HEK293 (cell line): ENCODE data around the gene APOLD1.

ENCODE experiments used
- CTCF ChIA-PET: fragments of 350-600 bp; formaldehyde crosslinking; extraction: SDS; loops from one replicate; lab custom pipeline; 2021; ENCODE audit warnings: antibody characterized with exemption; lab: Yijun Ruan, JAX
- POLR2A ChIA-PET: fragments of 300-600 bp; formaldehyde crosslinking; extraction: SDS; loops from one replicate; lab custom pipeline; 2020; ENCODE audit warnings: antibody characterized with exemption, inconsistent platforms; lab: Yijun Ruan, JAX
- H3K27ac ChIP-seq: fragments of 200-500 bp; sonication (Bioruptor generic); 2 replicates; pipeline ENCODE4 v1.5.1; 2014; ENCODE audit warnings: low read depth, low read length, control low read depth, inconsistent platforms; ENCODE audit errors: extremely low read depth
- H3K36me3 ChIP-seq, 2 experiments: fragments of 200-500 bp in 1 of 2; sonication (Bioruptor generic) in 1 of 2; 1 replicate in 1 of 2; 2 replicates in 1 of 2; pipeline ENCODE4 v1.5.1; 2014 to 2017; ENCODE audit warnings: inconsistent platforms in 2 of 2, low read length in 2 of 2; ENCODE audit not compliant: control insufficient read depth in 2 of 2, insufficient read depth in 1 of 2
- H3K4me1 ChIP-seq: fragments of 200-500 bp; sonication (Bioruptor generic); 2 replicates; pipeline ENCODE4 v1.5.1; 2014; ENCODE audit warnings: mild to moderate bottlenecking, low read length, inconsistent platforms; ENCODE audit not compliant: control insufficient read depth, insufficient read depth
- H3K4me3 ChIP-seq: 2 replicates; pipeline ENCODE4 v1.5.1; 2011; ENCODE audit warnings: low read depth, mild to moderate bottlenecking, control low read depth, low read length, moderate library complexity
- H3K9me3 ChIP-seq: fragments of 200-500 bp; sonication (Bioruptor generic); 2 replicates; pipeline ENCODE4 v1.5.1; 2014; ENCODE audit warnings: low read depth, low read length, inconsistent platforms; ENCODE audit not compliant: control insufficient read depth, insufficient read depth
- TCF7L2 ChIP-seq: IDR thresholded peaks from 2 replicates; pipeline ENCODE4 v1.6.1; 2011; ENCODE audit warnings: low read depth, mild to moderate bottlenecking, inconsistent platforms, low read length, moderate library complexity, borderline replicate concordance
- ZBTB17 ChIP-seq: fragments of 450-650 bp; formaldehyde crosslinking; IDR thresholded peaks from 2 replicates; pipeline ENCODE4 v1.5.1; 2016; ENCODE audit warnings: missing biosample characterization, missing genetic modification characterization
- ZBTB48 ChIP-seq: fragments of 450-650 bp; formaldehyde crosslinking; IDR thresholded peaks from 2 replicates; pipeline ENCODE4 v1.5.1; 2016; ENCODE audit warnings: missing biosample characterization, missing genetic modification characterization
- ZNF114 ChIP-seq: fragments of 450-650 bp; formaldehyde crosslinking; IDR thresholded peaks from 2 replicates; pipeline ENCODE4 v1.5.0; 2017; ENCODE audit warnings: missing biosample characterization, missing genetic modification characterization
- ZNF184 ChIP-seq: fragments of 450-650 bp; IDR thresholded peaks from 2 replicates; pipeline ENCODE4 v1.5.1; 2018; ENCODE audit warnings: missing biosample characterization, mild to moderate bottlenecking, missing genetic modification characterization
- ZNF248 ChIP-seq: fragments of 450-650 bp; formaldehyde crosslinking; IDR thresholded peaks from 2 replicates; pipeline ENCODE4 v1.5.1; 2017; ENCODE audit warnings: missing biosample characterization, missing genetic modification characterization
- ZNF341 ChIP-seq: fragments of 450-650 bp; formaldehyde crosslinking; IDR thresholded peaks from 2 replicates; pipeline ENCODE4; 2016; ENCODE audit warnings: low read depth, missing biosample characterization, missing genetic modification characterization
- ZNF404 ChIP-seq: fragments of 450-650 bp; formaldehyde crosslinking; IDR thresholded peaks from 2 replicates; pipeline ENCODE4 v1.5.1; 2017; ENCODE audit warnings: missing biosample characterization, missing genetic modification characterization
- ZNF501 ChIP-seq: fragments of 450-650 bp; formaldehyde crosslinking; IDR thresholded peaks from 2 replicates; pipeline ENCODE4 v1.5.1; 2016; ENCODE audit warnings: missing biosample characterization, missing genetic modification characterization
- ZNF549 ChIP-seq: fragments of 450-650 bp; IDR thresholded peaks from 2 replicates; pipeline ENCODE4 v1.5.1; 2018; ENCODE audit warnings: missing biosample characterization, missing genetic modification characterization, mild to moderate bottlenecking, inconsistent platforms, moderate library complexity
- ZNF555 ChIP-seq: fragments of 450-650 bp; formaldehyde crosslinking; conservative IDR thresholded peaks from 2 replicates; pipeline ENCODE4 v1.5.1; 2017; ENCODE audit warnings: missing biosample characterization, mild to moderate bottlenecking, missing genetic modification characterization, inconsistent platforms
- ZNF621 ChIP-seq: fragments of 450-650 bp; formaldehyde crosslinking; IDR thresholded peaks from 2 replicates; pipeline ENCODE4 v1.5.1; 2017; ENCODE audit warnings: missing biosample characterization, missing genetic modification characterization
- ZNF623 ChIP-seq: fragments of 450-650 bp; formaldehyde crosslinking; IDR thresholded peaks from 2 replicates; pipeline ENCODE4 v1.5.1; 2016; ENCODE audit warnings: missing biosample characterization, missing genetic modification characterization
- ZNF701 ChIP-seq: fragments of 450-650 bp; formaldehyde crosslinking; IDR thresholded peaks from 2 replicates; pipeline ENCODE4 v1.5.1; 2016; ENCODE audit warnings: missing biosample characterization, missing genetic modification characterization
- ZNF76 ChIP-seq: fragments of 450-650 bp; formaldehyde crosslinking; IDR thresholded peaks from 2 replicates; pipeline ENCODE4; 2016; ENCODE audit warnings: low read depth, missing biosample characterization, missing genetic modification characterization, borderline replicate concordance
- ZNF791 ChIP-seq: fragments of 450-650 bp; formaldehyde crosslinking; IDR thresholded peaks from 2 replicates; pipeline ENCODE4 v1.5.1; 2016; ENCODE audit warnings: missing biosample characterization, missing genetic modification characterization
- ZSCAN16 ChIP-seq: fragments of 450-650 bp; formaldehyde crosslinking; IDR thresholded peaks from 2 replicates; pipeline ENCODE4 v1.5.1; 2016; ENCODE audit warnings: missing biosample characterization, missing genetic modification characterization
- TF ChIP-seq, protein P1 (sequence below): fragments of 450-650 bp; formaldehyde crosslinking; IDR thresholded peaks from 2 replicates; pipeline ENCODE4 v1.5.1; 2016; ENCODE audit warnings: missing biosample characterization, missing genetic modification characterization, borderline replicate concordance
- TF ChIP-seq, protein P2 (sequence below): fragments of 450-650 bp; formaldehyde crosslinking; optimal IDR thresholded peaks from 2 replicates; pipeline ENCODE3; 2016; ENCODE audit warnings: missing biosample characterization, mild to moderate bottlenecking, missing genetic modification characterization

The APOLD1 gene

DNA sequence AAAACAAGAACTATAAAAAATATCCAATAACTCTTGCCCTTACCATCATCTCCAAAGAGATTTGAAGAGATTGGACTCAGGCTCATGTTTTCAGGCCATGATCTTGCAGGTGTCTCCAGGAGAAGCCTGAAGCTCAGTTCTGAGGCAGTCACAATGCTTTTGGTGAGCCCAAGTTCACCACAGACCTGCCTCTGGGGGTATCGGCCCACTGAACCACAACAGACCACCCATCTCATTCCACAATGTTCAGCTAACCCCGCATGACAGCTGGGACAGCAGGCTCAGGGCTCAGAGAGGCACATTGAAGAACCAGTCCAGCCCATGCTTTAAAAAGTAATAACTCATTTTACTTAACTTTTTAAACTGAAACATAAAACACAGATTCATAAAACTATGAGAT lies 28.3 kb upstream of the APOLD1 start:
- no peaks in the 10 kb centered on the region for H3K36me3 ChIP-seq
- H3K4me3 ChIP-seq = no peak overlapping the region
- ChIA-PET CTCF (interaction anchor here (0.8 kb wide), 1 partner anchor 20 kb away, joined by 5 read pairs; no protein-coding TSS in a partner anchor), POLR2A (interaction anchor here (0.6 kb wide), 1 partner anchor 15 kb away, joined by 3 read pairs; no protein-coding TSS in a partner anchor)
- TF ChIP-seq ZNF791 = no peak
- no peak for TF ChIP-seq ZNF549 (tag by site-specific recombination)
- TF ChIP-seq ZBTB17 (tag by site-specific recombination) = no peak
- TF ChIP-seq ZNF114 = no peak
- no peak for TF ChIP-seq ZNF76
- no peak for TF ChIP-seq ZNF341 (tag by site-specific recombination)
- no peak for TF ChIP-seq ZSCAN16 (tag by site-specific recombination)
- no peak for TF ChIP-seq ZNF184
- TF ChIP-seq ZNF501 (tag by site-specific recombination) = no peak
- no peak for TF ChIP-seq ZNF248 (tag by site-specific recombination)
- TF ChIP-seq TCF7L2 = no peak
- TF ChIP-seq, protein P1, sequence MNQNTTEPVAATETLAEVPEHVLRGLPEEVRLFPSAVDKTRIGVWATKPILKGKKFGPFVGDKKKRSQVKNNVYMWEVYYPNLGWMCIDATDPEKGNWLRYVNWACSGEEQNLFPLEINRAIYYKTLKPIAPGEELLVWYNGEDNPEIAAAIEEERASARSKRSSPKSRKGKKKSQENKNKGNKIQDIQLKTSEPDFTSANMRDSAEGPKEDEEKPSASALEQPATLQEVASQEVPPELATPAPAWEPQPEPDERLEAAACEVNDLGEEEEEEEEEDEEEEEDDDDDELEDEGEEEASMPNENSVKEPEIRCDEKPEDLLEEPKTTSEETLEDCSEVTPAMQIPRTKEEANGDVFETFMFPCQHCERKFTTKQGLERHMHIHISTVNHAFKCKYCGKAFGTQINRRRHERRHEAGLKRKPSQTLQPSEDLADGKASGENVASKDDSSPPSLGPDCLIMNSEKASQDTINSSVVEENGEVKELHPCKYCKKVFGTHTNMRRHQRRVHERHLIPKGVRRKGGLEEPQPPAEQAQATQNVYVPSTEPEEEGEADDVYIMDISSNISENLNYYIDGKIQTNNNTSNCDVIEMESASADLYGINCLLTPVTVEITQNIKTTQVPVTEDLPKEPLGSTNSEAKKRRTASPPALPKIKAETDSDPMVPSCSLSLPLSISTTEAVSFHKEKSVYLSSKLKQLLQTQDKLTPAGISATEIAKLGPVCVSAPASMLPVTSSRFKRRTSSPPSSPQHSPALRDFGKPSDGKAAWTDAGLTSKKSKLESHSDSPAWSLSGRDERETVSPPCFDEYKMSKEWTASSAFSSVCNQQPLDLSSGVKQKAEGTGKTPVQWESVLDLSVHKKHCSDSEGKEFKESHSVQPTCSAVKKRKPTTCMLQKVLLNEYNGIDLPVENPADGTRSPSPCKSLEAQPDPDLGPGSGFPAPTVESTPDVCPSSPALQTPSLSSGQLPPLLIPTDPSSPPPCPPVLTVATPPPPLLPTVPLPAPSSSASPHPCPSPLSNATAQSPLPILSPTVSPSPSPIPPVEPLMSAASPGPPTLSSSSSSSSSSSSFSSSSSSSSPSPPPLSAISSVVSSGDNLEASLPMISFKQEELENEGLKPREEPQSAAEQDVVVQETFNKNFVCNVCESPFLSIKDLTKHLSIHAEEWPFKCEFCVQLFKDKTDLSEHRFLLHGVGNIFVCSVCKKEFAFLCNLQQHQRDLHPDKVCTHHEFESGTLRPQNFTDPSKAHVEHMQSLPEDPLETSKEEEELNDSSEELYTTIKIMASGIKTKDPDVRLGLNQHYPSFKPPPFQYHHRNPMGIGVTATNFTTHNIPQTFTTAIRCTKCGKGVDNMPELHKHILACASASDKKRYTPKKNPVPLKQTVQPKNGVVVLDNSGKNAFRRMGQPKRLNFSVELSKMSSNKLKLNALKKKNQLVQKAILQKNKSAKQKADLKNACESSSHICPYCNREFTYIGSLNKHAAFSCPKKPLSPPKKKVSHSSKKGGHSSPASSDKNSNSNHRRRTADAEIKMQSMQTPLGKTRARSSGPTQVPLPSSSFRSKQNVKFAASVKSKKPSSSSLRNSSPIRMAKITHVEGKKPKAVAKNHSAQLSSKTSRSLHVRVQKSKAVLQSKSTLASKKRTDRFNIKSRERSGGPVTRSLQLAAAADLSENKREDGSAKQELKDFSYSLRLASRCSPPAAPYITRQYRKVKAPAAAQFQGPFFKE (tag by site-specific recombination) = no peak
- TF ChIP-seq ZNF404 = no peak
- no peak for TF ChIP-seq ZBTB48 (tag by site-specific recombination)
- no peak for TF ChIP-seq ZNF623 (tag by site-specific recombination)
- no peak for TF ChIP-seq ZNF701 (tag by site-specific recombination)
- TF ChIP-seq ZNF555 (tag by site-specific recombination) = no peak
- TF ChIP-seq, protein P2, sequence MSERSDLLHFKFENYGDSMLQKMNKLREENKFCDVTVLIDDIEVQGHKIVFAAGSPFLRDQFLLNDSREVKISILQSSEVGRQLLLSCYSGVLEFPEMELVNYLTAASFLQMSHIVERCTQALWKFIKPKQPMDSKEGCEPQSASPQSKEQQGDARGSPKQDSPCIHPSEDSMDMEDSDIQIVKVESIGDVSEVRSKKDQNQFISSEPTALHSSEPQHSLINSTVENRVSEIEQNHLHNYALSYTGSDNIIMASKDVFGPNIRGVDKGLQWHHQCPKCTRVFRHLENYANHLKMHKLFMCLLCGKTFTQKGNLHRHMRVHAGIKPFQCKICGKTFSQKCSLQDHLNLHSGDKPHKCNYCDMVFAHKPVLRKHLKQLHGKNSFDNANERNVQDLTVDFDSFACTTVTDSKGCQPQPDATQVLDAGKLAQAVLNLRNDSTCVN (tag by site-specific recombination) = no peak
- no peaks in the 10 kb centered on the region for H3K4me1 ChIP-seq
- H3K9me3 ChIP-seq = no peaks in the 10 kb centered on the region
- no peak overlapping the region for H3K27ac ChIP-seq

DNA sequence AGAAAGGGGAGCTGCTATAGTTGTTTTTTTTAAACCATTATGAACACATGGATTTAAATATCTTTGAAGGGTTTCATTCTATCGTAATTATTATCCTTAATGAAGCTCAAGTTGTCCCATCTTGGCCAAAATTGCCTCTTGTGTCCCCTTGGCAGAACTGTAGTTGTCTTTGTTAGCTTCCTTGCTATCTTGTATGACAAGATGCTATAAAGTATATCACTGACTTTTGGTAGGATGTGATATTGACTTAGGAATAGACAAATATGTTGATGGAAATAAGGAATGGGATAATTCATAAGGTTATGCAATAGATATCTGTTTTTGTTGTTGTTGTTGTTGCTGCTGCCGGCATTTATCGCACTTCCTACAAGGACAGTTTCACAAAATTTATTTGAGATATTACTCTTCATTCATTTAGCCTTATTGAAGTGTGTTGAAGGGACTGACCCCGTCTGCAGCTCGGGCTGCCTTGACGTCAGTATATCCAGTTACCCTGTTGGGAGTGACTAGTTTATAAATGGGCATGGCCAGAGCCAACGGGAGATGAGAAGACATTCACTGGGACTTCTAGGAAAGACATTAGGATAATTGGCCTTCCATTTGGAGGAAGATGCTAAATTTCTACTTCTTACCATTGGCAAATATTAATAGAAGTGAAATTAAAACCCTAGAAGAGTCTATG lies 26.1 kb upstream of the APOLD1 start:
- Histone ChIP-seq H3K36me3 (no peaks in the 10 kb centered on the region), H3K4me1 (no peaks in the 10 kb centered on the region), H3K27ac (no peak overlapping the region), H3K9me3 (no peaks in the 10 kb centered on the region), H3K4me3 (no peak overlapping the region)
- ChIA-PET POLR2A (no interaction called here), CTCF (no interaction called here)
- TF ChIP-seq ZNF621 (tag by site-specific recombination) = no peak
